Measurements from ENCODE around the gene GSTM3.
"Not testable (repeated sequence)": the region's sequence is repeated elsewhere in the genome, so short reads cannot be mapped to it uniquely, and the experiment has no call there.

The GSTM3 gene

GRCh38 chr1:109775398-109775797 is 34.6 kb upstream of the GSTM3 start:
- no peak for DNase-seq (ENCODE audit: low spot score)

GRCh38 chr1:109773900-109774485 is 33.2 kb upstream of the GSTM3 start:
- DNase-seq (ENCODE audit: low spot score): no peak

GRCh38 chr1:109773203-109773899 is 32.5 kb upstream of the GSTM3 start:
- peak; percentile 93 for DNase-seq (ENCODE audit: low spot score)

- DNase-seq (ENCODE audit: low spot score): no peak
Measured at GRCh38 chr1:109772658-109773202, 31.9 kb upstream of the GSTM3 start.

GRCh38 chr1:109771712-109772657 is 31.1 kb upstream of the GSTM3 start:
- no peak for DNase-seq (ENCODE audit: low spot score)

GRCh38 chr1:109770331-109771095 is 29.7 kb upstream of the GSTM3 start:
- DNase-seq (ENCODE audit: low spot score): peak; percentile 41

GRCh38 chr1:109769330-109770078 is 28.7 kb upstream of the GSTM3 start:
- no peak for DNase-seq (ENCODE audit: low spot score)

GRCh38 chr1:109768820-109769219 is 28.0 kb upstream of the GSTM3 start:
- no peak for DNase-seq (ENCODE audit: low spot score)

GRCh38 chr1:109768335-109768650 is 27.5 kb upstream of the GSTM3 start:
- no peak for DNase-seq (ENCODE audit: low spot score)

- no peak for DNase-seq (ENCODE audit: low spot score)
Measured at GRCh38 chr1:109767637-109768334, 26.9 kb upstream of the GSTM3 start.

GRCh38 chr1:109766991-109767636 is 26.3 kb upstream of the GSTM3 start:
- DNase-seq (ENCODE audit: low spot score): not testable (repeated sequence)

GRCh38 chr1:109765896-109766615 is 25.2 kb upstream of the GSTM3 start:
- DNase-seq (ENCODE audit: low spot score): no peak

- no peak for DNase-seq (ENCODE audit: low spot score)
Measured at GRCh38 chr1:109765483-109765815, 24.6 kb upstream of the GSTM3 start.

GRCh38 chr1:109764561-109765482 is 24.0 kb upstream of the GSTM3 start:
- DNase-seq (ENCODE audit: low spot score): no peak

GRCh38 chr1:109763646-109764415 is 23.0 kb upstream of the GSTM3 start, which contains the start of gene EPS8L3:
Gene EPS8L3, minus strand, starts transcription at chr1:109763923. Its CDS starts 2,174 bp downstream, at chr1:109761749.
- no peak for DNase-seq (ENCODE audit: low spot score)

GRCh38 chr1:109762821-109763645 is 22.2 kb upstream of the GSTM3 start:
- DNase-seq (ENCODE audit: low spot score): no peak

Measured in cerebellar cortex (tissue), 1 donor.